Measurements from ENCODE around the gene PDZD8. TPM values are rescaled to one million over a fixed set of nuclear protein-coding genes. Genes with fewer than 3 reads are reported as not detected.

PDZD8 gene, protein sequence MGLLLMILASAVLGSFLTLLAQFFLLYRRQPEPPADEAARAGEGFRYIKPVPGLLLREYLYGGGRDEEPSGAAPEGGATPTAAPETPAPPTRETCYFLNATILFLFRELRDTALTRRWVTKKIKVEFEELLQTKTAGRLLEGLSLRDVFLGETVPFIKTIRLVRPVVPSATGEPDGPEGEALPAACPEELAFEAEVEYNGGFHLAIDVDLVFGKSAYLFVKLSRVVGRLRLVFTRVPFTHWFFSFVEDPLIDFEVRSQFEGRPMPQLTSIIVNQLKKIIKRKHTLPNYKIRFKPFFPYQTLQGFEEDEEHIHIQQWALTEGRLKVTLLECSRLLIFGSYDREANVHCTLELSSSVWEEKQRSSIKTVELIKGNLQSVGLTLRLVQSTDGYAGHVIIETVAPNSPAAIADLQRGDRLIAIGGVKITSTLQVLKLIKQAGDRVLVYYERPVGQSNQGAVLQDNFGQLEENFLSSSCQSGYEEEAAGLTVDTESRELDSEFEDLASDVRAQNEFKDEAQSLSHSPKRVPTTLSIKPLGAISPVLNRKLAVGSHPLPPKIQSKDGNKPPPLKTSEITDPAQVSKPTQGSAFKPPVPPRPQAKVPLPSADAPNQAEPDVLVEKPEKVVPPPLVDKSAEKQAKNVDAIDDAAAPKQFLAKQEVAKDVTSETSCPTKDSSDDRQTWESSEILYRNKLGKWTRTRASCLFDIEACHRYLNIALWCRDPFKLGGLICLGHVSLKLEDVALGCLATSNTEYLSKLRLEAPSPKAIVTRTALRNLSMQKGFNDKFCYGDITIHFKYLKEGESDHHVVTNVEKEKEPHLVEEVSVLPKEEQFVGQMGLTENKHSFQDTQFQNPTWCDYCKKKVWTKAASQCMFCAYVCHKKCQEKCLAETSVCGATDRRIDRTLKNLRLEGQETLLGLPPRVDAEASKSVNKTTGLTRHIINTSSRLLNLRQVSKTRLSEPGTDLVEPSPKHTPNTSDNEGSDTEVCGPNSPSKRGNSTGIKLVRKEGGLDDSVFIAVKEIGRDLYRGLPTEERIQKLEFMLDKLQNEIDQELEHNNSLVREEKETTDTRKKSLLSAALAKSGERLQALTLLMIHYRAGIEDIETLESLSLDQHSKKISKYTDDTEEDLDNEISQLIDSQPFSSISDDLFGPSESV
- total RNA-seq, result 10 to 100 TPM; 22.7 to 38.7 TPM

DNA sequence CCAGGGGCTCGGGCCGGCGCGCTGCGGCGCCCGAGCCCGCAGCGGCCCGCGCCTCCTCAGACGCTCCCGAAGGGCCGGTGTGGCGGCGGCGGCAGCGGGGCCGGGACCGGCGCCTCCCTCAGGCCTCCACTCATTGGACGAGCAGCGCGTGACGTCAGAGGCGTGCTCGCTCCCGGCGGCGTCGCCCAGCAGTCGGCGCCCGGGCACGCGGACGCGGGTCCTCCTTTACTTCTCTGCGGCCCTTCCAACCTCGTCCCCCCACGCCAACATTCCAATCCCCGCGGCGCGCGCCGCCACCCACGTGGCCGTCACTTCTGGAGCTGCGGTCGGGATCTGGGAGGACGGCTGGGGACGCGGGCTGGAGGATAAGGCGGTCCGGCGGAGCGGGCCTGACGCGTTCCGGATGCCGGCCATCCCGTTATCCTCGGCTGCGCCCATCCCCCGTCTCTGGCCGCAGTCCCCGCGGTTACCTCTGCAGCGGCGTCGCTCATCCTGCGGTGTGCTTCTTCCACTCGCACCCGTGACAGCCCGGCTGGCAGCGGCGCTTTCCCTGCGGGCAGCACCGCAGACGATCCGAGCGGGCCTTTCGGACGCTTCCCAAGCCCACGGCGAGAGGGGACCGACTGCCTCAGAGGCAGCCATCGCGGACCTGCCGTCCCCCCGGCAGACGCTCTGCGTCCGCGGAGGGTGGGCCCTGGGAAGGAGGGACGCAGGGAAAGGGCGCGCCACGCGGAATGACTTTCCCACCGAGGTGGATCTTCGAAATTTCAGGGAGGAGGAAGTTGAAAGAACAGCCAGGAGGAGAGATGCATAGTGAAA is at the start of gene PDZD8:
Gene PDZD8, minus strand, starts transcription at position 81 of the 819 bp plus-strand sequence. CDS start 213 bp downstream, outside the sequence.
- TF ChIP-seq POLR2AphosphoS5 (IDR thresholded peaks at IDR 0.05) (peak; percentile 64), POLR2A (IDR thresholded peaks at IDR 0.05) (peak; percentile 75)
- TF ChIP-seq, protein P1, sequence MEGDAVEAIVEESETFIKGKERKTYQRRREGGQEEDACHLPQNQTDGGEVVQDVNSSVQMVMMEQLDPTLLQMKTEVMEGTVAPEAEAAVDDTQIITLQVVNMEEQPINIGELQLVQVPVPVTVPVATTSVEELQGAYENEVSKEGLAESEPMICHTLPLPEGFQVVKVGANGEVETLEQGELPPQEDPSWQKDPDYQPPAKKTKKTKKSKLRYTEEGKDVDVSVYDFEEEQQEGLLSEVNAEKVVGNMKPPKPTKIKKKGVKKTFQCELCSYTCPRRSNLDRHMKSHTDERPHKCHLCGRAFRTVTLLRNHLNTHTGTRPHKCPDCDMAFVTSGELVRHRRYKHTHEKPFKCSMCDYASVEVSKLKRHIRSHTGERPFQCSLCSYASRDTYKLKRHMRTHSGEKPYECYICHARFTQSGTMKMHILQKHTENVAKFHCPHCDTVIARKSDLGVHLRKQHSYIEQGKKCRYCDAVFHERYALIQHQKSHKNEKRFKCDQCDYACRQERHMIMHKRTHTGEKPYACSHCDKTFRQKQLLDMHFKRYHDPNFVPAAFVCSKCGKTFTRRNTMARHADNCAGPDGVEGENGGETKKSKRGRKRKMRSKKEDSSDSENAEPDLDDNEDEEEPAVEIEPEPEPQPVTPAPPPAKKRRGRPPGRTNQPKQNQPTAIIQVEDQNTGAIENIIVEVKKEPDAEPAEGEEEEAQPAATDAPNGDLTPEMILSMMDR (IDR thresholded peaks at IDR 0.05), result peak in 2 of 4 experiments; percentile 10 to 23
- Histone ChIP-seq H3K9me3 (no peaks in the 10 kb centered on the region), H3K4me3 (peak within 1 kb of the TSS; percentile 82 to 84), H3K27me3 (replicated peaks; ENCODE audit: insufficient read depth) (no peaks in the 10 kb centered on the region), H3K36me3 (no peaks in the 10 kb centered on the region), H3K27ac (peak within 1 kb of the TSS; percentile 91 to 95), H3K4me1 (replicated peaks) (no peaks in the 10 kb centered on the region)
- intact Hi-C loops (cut with DNase I), result no loop called here
- under 1% methylated on average over 92 of the region's 103 CpGs for WGBS
- peak; percentile 94 for DNase-seq (ENCODE audit: low spot score)

DNA sequence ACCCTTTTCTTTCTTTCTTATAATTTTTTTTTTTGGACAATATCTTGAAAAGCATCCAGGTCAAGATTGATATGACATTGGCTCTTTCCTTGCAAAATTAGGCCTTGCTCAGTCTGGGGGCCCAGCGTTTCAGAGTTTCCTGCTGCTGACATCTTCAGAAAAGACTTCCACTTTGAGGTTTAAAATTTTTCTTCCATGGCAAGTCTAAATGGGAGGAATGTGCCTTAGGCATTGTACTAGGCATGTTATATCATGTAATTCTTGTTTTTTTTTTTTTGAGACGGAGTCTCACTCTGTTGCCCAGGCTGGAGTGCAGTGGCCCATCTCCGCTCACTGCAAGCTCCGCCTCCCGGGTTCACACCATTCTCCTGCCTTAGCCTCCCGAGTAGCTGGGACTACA is 48.9 kb upstream of the PDZD8 start:
- intact Hi-C loops (cut with DNase I), result no loop called here
- DNase-seq (ENCODE audit: low spot score), result no peak
- no peaks in the 10 kb centered on the region for H3K4me1 ChIP-seq (replicated peaks)
- H3K27ac ChIP-seq, result no peak overlapping the region
- TF ChIP-seq POLR2A (IDR thresholded peaks at IDR 0.05) (no peak), POLR2AphosphoS5 (IDR thresholded peaks at IDR 0.05) (no peak)
- TF ChIP-seq, protein P1 (IDR thresholded peaks at IDR 0.05), result no peak
- no peak overlapping the region for H3K4me3 ChIP-seq
- no peaks in the 10 kb centered on the region for H3K36me3 ChIP-seq
- no peaks in the 10 kb centered on the region for H3K9me3 ChIP-seq
- no peaks in the 10 kb centered on the region for H3K27me3 ChIP-seq (replicated peaks; ENCODE audit: insufficient read depth)
- 79% methylated on average over 6 of the region's 6 CpGs for WGBS

DNA sequence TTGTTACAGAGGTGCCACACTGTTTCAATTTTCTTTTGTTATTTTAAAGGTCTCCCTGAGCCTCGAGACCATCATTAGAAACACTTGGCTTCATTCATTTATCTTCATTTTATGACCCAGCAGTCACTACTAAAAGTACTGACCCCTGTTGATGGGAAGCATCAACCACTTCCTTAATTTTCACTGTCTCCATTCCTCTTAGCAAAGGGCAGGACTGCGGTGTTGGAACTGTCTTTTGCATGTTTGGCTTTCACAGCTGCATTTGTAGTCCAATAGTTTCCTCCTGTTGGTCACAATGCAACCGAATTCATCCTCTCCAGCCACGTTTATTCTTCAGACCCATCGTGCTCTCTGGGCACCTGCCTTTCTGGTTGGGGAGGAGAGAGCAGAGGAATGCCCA is 46.7 kb upstream of the PDZD8 start:
- H3K9me3 ChIP-seq, result no peaks in the 10 kb centered on the region
- no peak for DNase-seq (ENCODE audit: low spot score)
- TF ChIP-seq, protein P1 (IDR thresholded peaks at IDR 0.05), result no peak
- TF ChIP-seq POLR2AphosphoS5 (IDR thresholded peaks at IDR 0.05) (no peak), POLR2A (IDR thresholded peaks at IDR 0.05) (no peak)
- no peaks in the 10 kb centered on the region for H3K36me3 ChIP-seq
- H3K27me3 ChIP-seq (replicated peaks; ENCODE audit: insufficient read depth), result no peaks in the 10 kb centered on the region
- H3K4me1 ChIP-seq (replicated peaks), result no peaks in the 10 kb centered on the region
- intact Hi-C loops (cut with DNase I), result no loop called here
- WGBS, result 78% methylated on average over 5 of the region's 5 CpGs
- H3K4me3 ChIP-seq, result no peak overlapping the region
- H3K27ac ChIP-seq, result no peak overlapping the region

DNA sequence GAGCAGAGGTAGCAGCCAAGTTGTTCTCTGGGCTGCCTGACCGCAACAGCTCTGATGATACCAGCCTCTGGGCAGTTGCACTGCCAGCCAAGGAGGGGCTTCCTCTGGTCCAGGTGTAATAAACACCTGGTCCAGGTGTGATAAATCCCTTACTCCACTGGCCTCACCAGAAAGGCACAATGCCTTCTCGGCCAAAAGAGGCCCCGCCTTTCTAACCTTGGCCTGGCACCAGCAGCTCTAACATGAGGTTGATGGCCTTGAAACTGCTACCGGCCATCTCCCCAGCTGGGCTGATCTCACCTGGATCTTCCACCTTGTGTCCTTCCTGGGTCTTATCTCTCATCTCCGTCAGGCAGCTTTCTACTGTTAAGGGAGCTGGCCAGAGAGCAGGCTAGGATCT is 45.5 kb upstream of the PDZD8 start:
- TF ChIP-seq POLR2A (IDR thresholded peaks at IDR 0.05), result no peak
- TF ChIP-seq, protein P1 (IDR thresholded peaks at IDR 0.05), result no peak
- TF ChIP-seq POLR2AphosphoS5 (IDR thresholded peaks at IDR 0.05), result no peak
- intact Hi-C loops (cut with DNase I), result no loop called here
- Histone ChIP-seq H3K4me3 (no peak overlapping the region), H3K27me3 (replicated peaks; ENCODE audit: insufficient read depth) (no peaks in the 10 kb centered on the region), H3K36me3 (no peaks in the 10 kb centered on the region), H3K4me1 (replicated peaks) (no peaks in the 10 kb centered on the region), H3K9me3 (no peaks in the 10 kb centered on the region), H3K27ac (no peak overlapping the region)
- WGBS, result 93% methylated on average over 5 of the region's 5 CpGs
- DNase-seq (ENCODE audit: low spot score), result no peak

Measured in prostate gland (tissue), 2 donors.